ENCODE results near the gene PRDM12. TPM values are rescaled to one million over a fixed set of nuclear protein-coding genes. Genes with fewer than 3 reads are reported as not detected.
A peak's percentile ranks its signal among the peaks of the same experiment; 100 is the strongest.

The PRDM12 gene
- total and polyA plus RNA-seq, 2 of the 8 experiments (the other 6 are each of a cell fraction or from before 2014, with no cell fraction given), result 0.14 to 0.22 TPM

- TF ChIP-seq MAX (IDR thresholded peaks at IDR 0.05) (peak; percentile 91), RNF2 (IDR thresholded peaks at IDR 0.05; ENCODE audit: borderline replicate concordance, low read depth, low read length, missing control alignments, poor library complexity, severe bottlenecking) (peak; percentile 28)
These were observed 2.2 kb downstream of the PRDM12 start (continued) for GRCh38 chr9:130666393-130667119.
